HepG2 (cell line): ENCODE data around the gene TOLLIP. TPM values are rescaled to one million over a fixed set of nuclear protein-coding genes. Genes with fewer than 3 reads are reported as not detected.

Experiments
- AGO1 ChIP-seq: fragments of 200-400 bp; formaldehyde crosslinking; IDR thresholded peaks from 2 replicates; pipeline ENCODE4 v1.6.1; 2017; ENCODE audit warnings: mild to moderate bottlenecking, low read depth, low read length, moderate library complexity; ENCODE audit not compliant: poor library complexity, severe bottlenecking
- CBFB ChIP-seq: sonication (generic); formaldehyde crosslinking; IDR thresholded peaks from 2 replicates; pipeline ENCODE4 v1.4.0; 2020; ENCODE audit warnings: missing genetic modification reagents
- EHMT2 ChIP-seq: fragments of 200-600 bp; sonication (generic); IDR thresholded peaks from 2 replicates; pipeline ENCODE4 v1.7.0; 2017; ENCODE audit warnings: antibody characterized with exemption, low read depth, low read length, borderline replicate concordance
- ISX ChIP-seq: sonication (generic); formaldehyde crosslinking; conservative IDR thresholded peaks from 2 replicates; pipeline ENCODE4 v1.5.0; 2020; ENCODE audit warnings: missing genetic modification reagents
- MBNL3 ChIP-seq: fragments of 250-450 bp; sonication (Bioruptor Pico); conservative IDR thresholded peaks from 2 replicates; pipeline ENCODE4 v1.8.0; 2022; ENCODE audit warnings: mild to moderate bottlenecking, inconsistent platforms
- PTBP1 ChIP-seq: fragments of 200-400 bp; formaldehyde crosslinking; IDR thresholded peaks from 2 replicates; pipeline ENCODE4 v1.6.1; 2018; ENCODE audit warnings: low read length, low read depth; ENCODE audit not compliant: poor library complexity, severe bottlenecking
- RAD21 ChIP-seq: fragments of 450-650 bp; formaldehyde crosslinking; IDR thresholded peaks from 2 replicates; pipeline ENCODE4 v1.5.0; 2020; ENCODE audit warnings: mild to moderate bottlenecking
- RXRB ChIP-seq: IDR thresholded peaks from 2 replicates; pipeline ENCODE4 v1.6.1; 2016; ENCODE audit warnings: borderline replicate concordance, missing genetic modification reagents, missing compliant biosample characterization
- SOX5 ChIP-seq: IDR thresholded peaks from 2 replicates; pipeline ENCODE4 v1.6.1; 2016; ENCODE audit warnings: borderline replicate concordance
- SPEN ChIP-seq: sonication (generic); formaldehyde crosslinking; IDR thresholded peaks from 2 replicates; pipeline ENCODE4 v1.5.1; 2020; ENCODE audit warnings: low read depth, mild to moderate bottlenecking, missing genetic modification reagents
- ZFP90 ChIP-seq: sonication (generic); formaldehyde crosslinking; IDR thresholded peaks from 2 replicates; pipeline ENCODE4 v1.8.0; 2022; ENCODE audit warnings: missing genetic modification reagents, mild to moderate bottlenecking, inconsistent platforms, borderline replicate concordance
- ZKSCAN8 ChIP-seq: IDR thresholded peaks from 2 replicates; pipeline ENCODE4 v1.6.1; 2016; ENCODE audit warnings: borderline replicate concordance, missing genetic modification reagents, missing compliant biosample characterization
- ZNF274 ChIP-seq: sonication (generic); formaldehyde crosslinking; IDR thresholded peaks from 2 replicates; pipeline ENCODE4 v1.5.1; 2020; ENCODE audit warnings: mild to moderate bottlenecking, missing genetic modification reagents
- ZNF766 ChIP-seq: sonication (generic); formaldehyde crosslinking; IDR thresholded peaks from 2 replicates; pipeline ENCODE4 v1.5.0; 2020; ENCODE audit warnings: missing genetic modification reagents, borderline replicate concordance
- ZNF841 ChIP-seq: sonication (generic); formaldehyde crosslinking; IDR thresholded peaks from 2 replicates; pipeline ENCODE4 v1.8.1; 2023; ENCODE audit warnings: missing genetic modification reagents, borderline replicate concordance
- ZSCAN12 ChIP-seq: sonication (generic); formaldehyde crosslinking; IDR thresholded peaks from 2 replicates; pipeline ENCODE4 v1.9.0; 2021; ENCODE audit warnings: mild to moderate bottlenecking, missing genetic modification reagents
- polyA plus RNA-seq, 8 experiments: library from polyadenylated mRNA; depleted of rRNA in 3 of 8; stranded (reverse) in 7 of 8; unstranded in 1 of 8; fragments of >200 nt; fragmentation: Illumina TruSeq in 4 of 8; extraction: Trizol in 4 of 8; gene quantifications; 2 replicates each; pipeline versions ENCODE4 v1.2.1 to v1.2.3, GENCODE V29; 2011 to 2016; ENCODE audit warnings: low read depth in 4 of 8, missing spikeins in 1 of 8, mixed read lengths in 1 of 8; ENCODE audit not compliant: insufficient read depth in 1 of 8
- total RNA-seq, 5 experiments: library from RNA; depleted of rRNA; stranded (reverse); fragments of >200 nt; fragmentation: Illumina TruSeq; extraction: Trizol; gene quantifications; 2 replicates each; pipeline ENCODE4 v1.2.3, GENCODE V29; 2016; ENCODE audit warnings: low read depth in 1 of 5
- TF ChIP-seq, protein P1 (sequence below): sonication (generic); formaldehyde crosslinking; IDR thresholded peaks from 2 replicates; pipeline ENCODE4 v1.9.0; 2022; ENCODE audit warnings: missing genetic modification reagents, mild to moderate bottlenecking, borderline replicate concordance
- TF ChIP-seq, protein P2 (sequence below): sonication (generic); formaldehyde crosslinking; IDR thresholded peaks from 2 replicates; pipeline ENCODE4 v1.5.0; 2020; ENCODE audit warnings: mild to moderate bottlenecking, missing genetic modification reagents
- TF ChIP-seq, protein P3 (sequence below): sonication (generic); formaldehyde crosslinking; IDR thresholded peaks from 2 replicates; pipeline ENCODE4 v1.5.0; 2020; ENCODE audit warnings: missing genetic modification reagents
- TF ChIP-seq, protein P4 (sequence below): sonication (generic); formaldehyde crosslinking; IDR thresholded peaks from 2 replicates; pipeline ENCODE4 v1.8.1; 2023; ENCODE audit warnings: mild to moderate bottlenecking, moderate library complexity, missing genetic modification reagents
- TF ChIP-seq, protein P5 (sequence below): IDR thresholded peaks from 2 replicates; pipeline ENCODE4 v1.6.1; 2016; ENCODE audit warnings: mild to moderate bottlenecking, missing biosample characterization, missing genetic modification reagents
- TF ChIP-seq, protein P6 (sequence below): IDR thresholded peaks from 2 replicates; pipeline ENCODE4 v1.6.1; 2018; ENCODE audit warnings: missing genetic modification reagents, mild to moderate bottlenecking, missing compliant biosample characterization

Gene TOLLIP
- total and polyA plus RNA-seq, 2 of the 13 experiments (the other 11 are each of a cell fraction or from before 2014, with no cell fraction given), result 25.9 to 47.5 TPM

DNA sequence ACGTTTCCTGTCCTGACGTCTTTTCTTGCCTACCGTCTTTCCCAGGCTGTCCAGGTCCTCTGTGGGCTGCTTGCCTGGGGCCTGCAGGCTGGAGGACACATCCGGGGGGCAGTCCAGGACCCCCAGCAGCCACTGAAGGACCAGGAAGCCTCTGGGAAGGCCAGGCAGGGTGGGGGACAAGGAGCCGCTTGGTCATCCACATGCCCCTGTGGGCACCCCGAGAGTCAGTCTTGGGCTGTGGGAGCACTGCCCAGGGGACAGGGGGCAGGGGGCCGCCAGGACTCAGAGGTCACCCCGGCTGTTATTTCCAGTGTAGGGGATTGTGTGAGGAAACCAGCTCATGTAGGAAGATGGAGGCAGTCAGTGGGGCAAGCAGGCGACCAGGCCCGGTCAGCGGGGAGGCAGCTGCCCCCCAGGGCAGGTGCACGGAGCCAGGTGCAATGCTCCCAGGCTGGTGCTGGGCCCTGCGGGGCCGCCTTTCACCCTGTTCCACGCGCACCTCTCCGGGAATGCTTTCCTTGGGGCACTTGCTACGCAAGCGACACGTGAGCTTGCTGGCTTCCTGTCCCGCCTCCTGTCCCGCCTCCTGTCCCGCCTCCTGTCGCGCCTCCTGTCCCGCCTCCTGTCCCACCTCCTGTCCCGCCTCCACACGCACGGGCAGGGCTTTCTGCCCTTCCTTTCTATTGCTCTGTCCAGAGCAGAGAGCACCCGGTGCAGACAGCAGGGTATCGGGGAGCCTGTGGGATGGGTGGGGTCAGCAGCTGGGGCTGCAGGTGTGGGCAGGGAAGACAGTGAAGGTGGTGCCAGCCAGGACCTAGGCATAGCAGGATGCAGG is 47.0 kb downstream of the TOLLIP start (continued):
- TF ChIP-seq SOX5 (CRISPR knock-in tag) (no peak), SPEN (CRISPR knock-in tag) (peak; percentile 75), CBFB (CRISPR knock-in tag) (peak; percentile 42; the same call in 1 of the 2 replicates), RXRB (CRISPR knock-in tag) (peak; percentile 33; the same call in 1 of the 2 replicates), ZFP90 (CRISPR knock-in tag) (no peak), RAD21 (CRISPR knock-in tag) (0 out of 2 replicates have a peak, but pooled peaks have one; percentile 8), AGO1 (peak; percentile 62), ZNF841 (CRISPR knock-in tag) (no peak), PTBP1 (no peak), ISX (no peak), ZKSCAN8 (no peak), MBNL3 (no peak), EHMT2 (no peak), ZNF766 (0 out of 2 replicates have a peak, but pooled peaks have one; percentile 32), ZSCAN12 (CRISPR knock-in tag) (no peak), ZNF274 (CRISPR knock-in tag) (peak; percentile 2; the same call in 1 of the 2 replicates)
- TF ChIP-seq, protein P1, sequence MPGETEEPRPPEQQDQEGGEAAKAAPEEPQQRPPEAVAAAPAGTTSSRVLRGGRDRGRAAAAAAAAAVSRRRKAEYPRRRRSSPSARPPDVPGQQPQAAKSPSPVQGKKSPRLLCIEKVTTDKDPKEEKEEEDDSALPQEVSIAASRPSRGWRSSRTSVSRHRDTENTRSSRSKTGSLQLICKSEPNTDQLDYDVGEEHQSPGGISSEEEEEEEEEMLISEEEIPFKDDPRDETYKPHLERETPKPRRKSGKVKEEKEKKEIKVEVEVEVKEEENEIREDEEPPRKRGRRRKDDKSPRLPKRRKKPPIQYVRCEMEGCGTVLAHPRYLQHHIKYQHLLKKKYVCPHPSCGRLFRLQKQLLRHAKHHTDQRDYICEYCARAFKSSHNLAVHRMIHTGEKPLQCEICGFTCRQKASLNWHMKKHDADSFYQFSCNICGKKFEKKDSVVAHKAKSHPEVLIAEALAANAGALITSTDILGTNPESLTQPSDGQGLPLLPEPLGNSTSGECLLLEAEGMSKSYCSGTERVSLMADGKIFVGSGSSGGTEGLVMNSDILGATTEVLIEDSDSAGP (CRISPR knock-in tag), result peak; percentile 74
- TF ChIP-seq, protein P2, sequence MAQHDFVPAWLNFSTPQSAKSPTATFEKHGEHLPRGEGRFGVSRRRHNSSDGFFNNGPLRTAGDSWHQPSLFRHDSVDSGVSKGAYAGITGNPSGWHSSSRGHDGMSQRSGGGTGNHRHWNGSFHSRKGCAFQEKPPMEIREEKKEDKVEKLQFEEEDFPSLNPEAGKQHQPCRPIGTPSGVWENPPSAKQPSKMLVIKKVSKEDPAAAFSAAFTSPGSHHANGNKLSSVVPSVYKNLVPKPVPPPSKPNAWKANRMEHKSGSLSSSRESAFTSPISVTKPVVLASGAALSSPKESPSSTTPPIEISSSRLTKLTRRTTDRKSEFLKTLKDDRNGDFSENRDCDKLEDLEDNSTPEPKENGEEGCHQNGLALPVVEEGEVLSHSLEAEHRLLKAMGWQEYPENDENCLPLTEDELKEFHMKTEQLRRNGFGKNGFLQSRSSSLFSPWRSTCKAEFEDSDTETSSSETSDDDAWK (CRISPR knock-in tag), result no peak
- TF ChIP-seq, protein P3, sequence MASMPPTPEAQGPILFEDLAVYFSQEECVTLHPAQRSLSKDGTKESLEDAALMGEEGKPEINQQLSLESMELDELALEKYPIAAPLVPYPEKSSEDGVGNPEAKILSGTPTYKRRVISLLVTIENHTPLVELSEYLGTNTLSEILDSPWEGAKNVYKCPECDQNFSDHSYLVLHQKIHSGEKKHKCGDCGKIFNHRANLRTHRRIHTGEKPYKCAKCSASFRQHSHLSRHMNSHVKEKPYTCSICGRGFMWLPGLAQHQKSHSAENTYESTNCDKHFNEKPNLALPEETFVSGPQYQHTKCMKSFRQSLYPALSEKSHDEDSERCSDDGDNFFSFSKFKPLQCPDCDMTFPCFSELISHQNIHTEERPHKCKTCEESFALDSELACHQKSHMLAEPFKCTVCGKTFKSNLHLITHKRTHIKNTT, result no peak
- TF ChIP-seq, protein P4, sequence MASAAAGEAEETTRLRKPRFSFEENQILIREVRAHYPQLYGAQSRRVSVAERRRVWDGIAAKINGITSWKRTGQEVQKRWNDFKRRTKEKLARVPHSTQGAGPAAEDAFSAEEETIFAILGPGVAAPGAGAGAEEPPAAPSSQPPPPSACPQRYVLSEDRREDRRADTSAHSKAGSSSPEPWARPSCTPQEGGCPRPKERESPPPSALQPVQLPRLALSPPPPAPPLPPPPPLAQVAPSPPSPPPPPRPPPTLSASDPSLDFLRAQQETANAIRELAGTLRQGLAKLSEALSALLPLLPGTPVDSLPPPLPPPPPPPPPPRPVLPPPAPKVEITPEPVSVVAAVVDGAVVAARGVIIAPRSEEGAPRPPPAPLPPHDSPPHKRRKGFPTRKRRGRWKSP, result no peak
- TF ChIP-seq, protein P5, sequence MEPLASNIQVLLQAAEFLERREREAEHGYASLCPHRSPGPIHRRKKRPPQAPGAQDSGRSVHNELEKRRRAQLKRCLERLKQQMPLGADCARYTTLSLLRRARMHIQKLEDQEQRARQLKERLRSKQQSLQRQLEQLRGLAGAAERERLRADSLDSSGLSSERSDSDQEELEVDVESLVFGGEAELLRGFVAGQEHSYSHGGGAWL (CRISPR knock-in tag), result no peak
- TF ChIP-seq, protein P6, sequence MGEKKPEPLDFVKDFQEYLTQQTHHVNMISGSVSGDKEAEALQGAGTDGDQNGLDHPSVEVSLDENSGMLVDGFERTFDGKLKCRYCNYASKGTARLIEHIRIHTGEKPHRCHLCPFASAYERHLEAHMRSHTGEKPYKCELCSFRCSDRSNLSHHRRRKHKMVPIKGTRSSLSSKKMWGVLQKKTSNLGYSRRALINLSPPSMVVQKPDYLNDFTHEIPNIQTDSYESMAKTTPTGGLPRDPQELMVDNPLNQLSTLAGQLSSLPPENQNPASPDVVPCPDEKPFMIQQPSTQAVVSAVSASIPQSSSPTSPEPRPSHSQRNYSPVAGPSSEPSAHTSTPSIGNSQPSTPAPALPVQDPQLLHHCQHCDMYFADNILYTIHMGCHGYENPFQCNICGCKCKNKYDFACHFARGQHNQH (CRISPR knock-in tag), result peak; percentile 62; the same call in 1 of the 2 replicates
